Activated T-cell treated with anti-CD3 and anti-CD28 coated beads for 4 hours (primary cell): ENCODE data around the gene FBL.
"Not testable (repeated sequence)": the region's sequence is repeated elsewhere in the genome, so short reads cannot be mapped to it uniquely, and the experiment has no call there.

Experiments
- DNase-seq: peaks from one replicate; pipeline ENCODE4 v3.0.0-alpha.2; 2020

The FBL gene

DNA sequence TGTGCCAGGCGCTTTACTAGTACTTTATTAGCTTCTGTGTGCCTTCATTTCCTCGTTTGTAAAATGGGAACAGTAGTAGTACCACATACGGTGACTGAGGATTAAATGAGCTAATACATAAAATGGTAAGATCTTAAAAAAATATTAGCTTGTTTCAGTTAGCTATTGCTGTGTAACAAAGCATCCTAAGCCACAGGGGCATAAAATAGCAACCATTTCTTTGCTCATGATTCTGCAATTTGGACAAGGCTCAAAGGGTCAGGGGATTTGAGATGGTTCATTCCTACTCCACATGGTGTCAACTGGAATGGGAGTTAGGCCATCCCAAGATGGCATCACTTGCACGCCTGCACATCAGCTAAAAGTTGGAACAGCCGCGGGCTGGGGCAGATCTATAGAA lies 25.5 kb downstream of the FBL start:
- DNase-seq, result no peak

- no peak for DNase-seq
These were observed 26.4 kb downstream of the FBL start for GRCh38 chr19:39819786-39820185.

- no peak for DNase-seq
These were observed 27.5 kb downstream of the FBL start for GRCh38 chr19:39818626-39819097.

GRCh38 chr19:39817888-39818561 lies 28.2 kb downstream of the FBL start:
- DNase-seq, result no peak

- no peak for DNase-seq
These were observed 29.7 kb downstream of the FBL start for GRCh38 chr19:39816287-39817048.

DNA sequence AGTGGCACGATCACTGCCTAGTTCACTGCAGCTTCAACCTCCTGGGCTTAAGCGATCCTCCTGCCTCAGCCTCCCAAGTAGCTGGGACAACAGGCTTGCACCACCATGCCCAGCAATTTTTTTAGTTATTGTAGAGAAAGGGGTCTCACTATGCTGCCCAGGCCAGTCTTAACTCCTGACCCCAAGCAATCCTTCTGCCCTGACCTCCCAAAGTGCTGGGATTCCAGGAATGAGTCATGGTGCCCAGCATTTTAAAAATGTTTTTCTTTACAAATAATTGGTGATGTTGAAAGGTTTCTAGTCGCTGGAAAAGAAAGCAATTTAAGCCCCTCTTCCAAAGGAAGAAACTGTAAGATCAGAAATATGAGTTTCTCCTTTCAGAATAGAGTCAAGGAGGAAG lies 31.6 kb downstream of the FBL start:
- no peak for DNase-seq

DNA sequence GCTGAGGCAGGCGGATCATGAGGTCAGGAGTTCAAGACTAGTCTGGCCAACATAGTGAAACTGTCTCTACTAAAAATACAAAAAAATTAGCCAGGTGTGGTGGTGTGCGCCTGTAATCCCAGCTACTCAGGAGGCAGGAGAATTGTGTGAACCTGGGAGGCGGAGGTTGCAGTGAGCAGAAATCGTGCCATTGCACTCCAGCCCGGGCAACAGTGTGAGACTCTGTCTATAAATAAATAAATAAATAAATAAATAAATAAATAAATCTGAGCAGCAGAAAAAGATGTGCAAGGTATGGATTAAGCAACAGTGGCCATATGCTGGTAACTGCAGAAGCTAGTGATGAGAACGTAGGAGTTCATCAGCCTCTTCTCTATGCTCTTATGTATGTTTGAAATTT lies 32.1 kb downstream of the FBL start:
- not testable (repeated sequence) for DNase-seq

DNA sequence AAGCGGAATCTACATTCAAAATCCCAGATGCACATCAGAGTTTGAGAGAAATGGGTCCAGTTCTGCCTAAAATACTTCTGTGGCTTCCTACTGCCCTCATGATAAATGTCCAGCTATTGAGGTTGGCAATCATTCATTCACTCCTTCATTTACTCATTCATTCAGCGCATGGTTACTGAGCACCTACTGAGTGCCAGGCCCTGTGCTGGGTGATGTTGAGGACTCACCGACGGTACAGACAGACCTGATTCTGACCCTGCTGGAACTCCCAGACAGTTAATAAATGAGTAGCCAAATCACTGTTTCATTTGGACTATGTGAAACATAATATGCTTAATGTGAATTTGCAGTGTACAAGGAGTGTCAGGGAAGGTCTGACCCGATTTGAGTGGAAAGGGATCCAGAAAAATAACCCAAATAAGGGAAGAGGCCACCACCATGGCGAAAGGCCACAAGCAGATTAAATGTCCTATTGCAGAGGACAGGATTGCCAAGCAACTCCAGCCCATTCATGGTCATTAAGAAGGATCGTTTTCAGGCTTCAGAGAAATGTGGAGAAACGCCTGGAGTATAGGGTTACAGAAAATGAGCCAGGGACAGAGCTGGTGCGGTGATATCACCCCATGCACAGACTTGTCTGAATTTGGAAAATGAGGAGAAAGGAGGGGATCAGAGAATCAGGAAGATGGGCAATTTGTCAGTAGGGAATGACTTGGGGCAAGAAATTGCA lies 32.8 kb downstream of the FBL start:
- DNase-seq, result no peak

GRCh38 chr19:39811064-39811463 lies 35.1 kb downstream of the FBL start:
- DNase-seq, result no peak

DNA sequence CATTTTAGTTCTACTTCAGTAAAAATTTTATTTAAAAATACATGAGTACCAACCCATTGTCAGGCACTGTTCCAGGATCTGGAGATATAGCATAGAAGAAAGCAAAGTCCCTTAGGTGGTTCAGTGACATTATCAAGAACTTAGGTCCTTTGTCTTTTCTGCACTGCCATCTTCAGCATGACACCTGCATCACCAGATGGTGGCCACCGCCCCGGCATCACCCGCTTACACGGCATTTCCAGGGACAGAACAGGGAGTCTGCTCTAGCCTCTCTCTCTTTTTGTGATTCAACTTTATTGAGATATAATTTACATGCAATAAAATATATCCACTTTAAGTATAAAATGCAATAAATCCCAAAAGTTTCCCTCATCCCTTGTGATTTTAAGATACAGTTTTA lies 35.8 kb downstream of the FBL start:
- no peak for DNase-seq

GRCh38 chr19:39809368-39809767 lies 36.8 kb downstream of the FBL start:
- DNase-seq, result no peak

GRCh38 chr19:39808688-39809087 lies 37.5 kb downstream of the FBL start:
- not testable (repeated sequence) for DNase-seq

GRCh38 chr19:39807846-39808364 lies 38.3 kb downstream of the FBL start:
- no peak for DNase-seq

DNA sequence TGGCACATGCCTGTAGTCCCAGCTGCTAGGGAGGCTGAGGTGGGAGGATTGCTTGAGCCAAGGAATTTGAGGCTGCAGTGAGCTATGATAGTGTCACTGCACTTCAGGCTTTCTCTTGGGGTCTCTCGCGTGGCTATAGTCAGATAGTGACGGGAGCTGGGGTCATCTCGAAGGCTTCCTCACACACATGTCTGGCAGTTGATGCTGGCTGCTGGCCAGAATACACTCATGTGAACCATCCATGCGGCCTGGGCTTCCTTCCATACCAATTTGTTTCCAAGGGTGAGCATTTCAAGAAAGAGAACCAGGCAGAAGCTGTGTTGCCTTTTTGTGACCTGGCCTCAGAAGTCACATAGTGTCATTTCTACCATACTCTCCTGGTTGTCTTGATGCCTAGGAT lies 41.1 kb downstream of the FBL start:
- no peak for DNase-seq

DNA sequence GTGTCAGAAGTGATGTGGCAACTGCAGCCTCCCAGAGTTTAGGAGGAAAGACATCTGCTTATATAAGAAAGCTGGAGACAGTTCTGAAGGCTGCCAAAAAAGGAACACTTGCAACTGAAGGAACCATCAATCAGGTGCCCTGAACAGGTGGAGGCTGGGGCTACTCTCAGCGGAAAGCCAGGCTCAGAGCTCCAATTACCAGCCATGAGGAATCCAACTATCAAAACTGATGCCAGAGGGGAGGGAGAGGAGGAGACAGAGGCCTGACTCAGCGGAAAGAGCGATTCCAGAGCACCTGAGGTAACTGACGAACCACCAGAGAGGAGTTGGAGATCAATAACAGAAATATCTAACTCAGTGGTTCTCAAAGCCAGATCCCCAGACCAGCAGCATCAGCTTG lies 43.2 kb downstream of the FBL start:
- no peak for DNase-seq

DNA sequence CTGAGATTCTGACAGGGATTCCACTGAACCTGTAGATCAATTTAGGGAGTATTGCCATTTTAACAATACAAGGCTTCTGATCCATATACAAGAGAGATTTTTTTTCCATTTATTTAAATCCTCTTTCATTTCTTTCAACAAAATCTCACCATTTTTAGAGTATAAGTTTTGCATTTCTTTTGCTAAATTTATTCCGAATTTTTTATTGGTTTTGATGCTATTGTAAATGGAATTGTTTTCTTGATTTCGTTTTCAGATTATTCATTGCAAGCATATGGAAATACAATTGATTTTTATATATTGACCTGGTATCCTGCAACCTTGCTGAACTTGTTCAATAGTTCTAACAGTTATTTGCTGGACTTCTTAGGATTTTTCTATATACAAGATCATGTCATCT lies 49.1 kb downstream of the FBL start:
- no peak for DNase-seq

DNA sequence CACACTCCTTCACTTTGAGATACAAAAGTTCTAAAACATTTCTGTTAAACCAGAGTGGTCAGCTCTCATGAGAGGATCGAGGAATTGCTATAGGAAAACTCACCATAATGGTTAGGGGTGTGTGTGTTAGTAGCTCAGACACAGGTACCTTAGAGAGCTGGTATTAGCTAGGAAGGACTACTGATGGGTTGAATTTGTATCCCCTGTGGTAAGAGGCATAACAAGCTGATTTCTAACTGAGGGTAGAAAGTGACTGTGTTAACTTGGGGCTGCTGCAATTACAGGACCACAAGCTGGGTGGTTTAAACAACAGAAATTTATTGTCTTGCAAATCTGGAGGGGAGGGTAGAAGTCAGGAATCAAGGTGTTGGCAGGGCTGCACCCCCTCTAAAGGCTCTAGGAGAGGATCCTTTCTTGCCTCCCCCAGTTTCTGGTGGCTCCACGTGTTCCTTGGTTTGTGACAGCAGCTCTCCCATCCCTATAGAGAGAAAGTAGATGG lies 50.1 kb downstream of the FBL start:
- DNase-seq, result no peak

GRCh38 chr19:39795001-39795400 lies 51.2 kb downstream of the FBL start:
- DNase-seq, result no peak

DNA sequence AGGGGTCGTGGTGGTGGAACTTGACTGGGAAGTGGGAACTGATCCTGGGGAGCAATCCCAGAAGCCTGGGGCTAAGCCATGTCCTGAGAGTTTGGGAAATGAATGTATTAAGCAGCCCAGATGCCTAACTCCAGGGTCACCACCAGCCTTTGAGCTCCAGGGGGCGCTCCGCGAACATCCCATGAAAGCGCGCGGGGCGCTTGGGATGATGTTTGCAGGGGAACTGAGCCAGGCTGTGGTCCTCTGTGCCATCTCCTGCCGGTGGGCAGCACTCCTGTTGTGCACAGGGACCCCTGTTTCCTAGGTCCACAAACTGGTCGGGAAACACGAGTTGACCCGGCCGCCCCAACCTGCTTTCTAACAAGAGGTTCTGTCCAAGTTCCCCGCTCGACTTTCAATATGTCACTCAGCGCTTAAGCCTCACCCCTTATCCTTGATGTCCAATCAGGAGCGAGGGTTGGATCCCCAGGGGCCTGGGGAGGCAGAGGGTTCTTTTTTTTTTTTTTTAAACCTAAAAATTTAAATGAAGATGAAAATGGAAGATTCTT lies 53.1 kb downstream of the FBL start:
- peak; percentile 60 for DNase-seq

DNA sequence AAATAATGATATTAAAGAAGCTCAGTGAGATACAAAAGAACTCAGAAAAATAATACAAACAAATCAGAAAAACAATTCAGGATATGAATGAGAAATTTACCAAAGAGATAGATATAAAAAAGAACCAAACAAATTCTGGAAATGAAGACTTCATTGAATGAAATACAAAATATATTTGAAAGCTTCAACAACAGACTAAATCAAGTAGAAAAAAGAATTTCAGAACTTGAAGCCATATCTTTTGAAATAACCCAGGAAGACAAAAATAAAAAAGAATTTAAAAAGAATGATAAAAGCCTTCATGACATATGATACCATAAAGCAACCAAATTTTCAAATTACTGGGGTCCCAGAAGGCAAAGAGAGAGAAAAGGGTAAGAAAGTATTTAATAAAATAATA lies 57.9 kb downstream of the FBL start:
- DNase-seq, result no peak
